CD4-positive, alpha-beta T cell (primary cell): Measurements from ENCODE around the gene ATM. TPM values are rescaled to one million over a fixed set of nuclear protein-coding genes. Genes with fewer than 3 reads are reported as not detected.

Source experiments
- ATAC-seq: fragments of 200-7000 bp; cut with Tn5 transposase; one replicate; pipeline ENCODE4 v1.10.0; 2022; ENCODE audit warnings: mild to moderate bottlenecking; ENCODE audit not compliant: poor library complexity
- CTCF ChIA-PET: fragments of 350-600 bp; sonication (Branson Sonifier 250); formaldehyde crosslinking; loops from one replicate; lab custom pipeline; 2021; ENCODE audit warnings: antibody characterized with exemption, inconsistent platforms; lab: Charles Lee
- POLR2A ChIA-PET: fragments of 350-600 bp; sonication (Branson Sonifier 250); formaldehyde crosslinking; loops from one replicate; lab custom pipeline; 2021; ENCODE audit warnings: antibody characterized with exemption, inconsistent platforms; lab: Charles Lee
- DNase-seq, 14 experiments: peaks; one replicate each; pipeline ENCODE4 v3.0.0-alpha.2; 2013 to 2020; ENCODE audit warnings: mixed read lengths in 2 of 14
- H3K27ac ChIP-seq, 2 donors: one replicate each; pipeline versions ENCODE4 v1.5.1 to v1.7.0; 2013; ENCODE audit warnings: low read length in 2 of 2, low read depth in 1 of 2, mild to moderate bottlenecking in 1 of 2
- H3K27me3 ChIP-seq, 2 experiments: 1 replicate in 1 of 2; 2 replicates in 1 of 2; pipeline versions ENCODE4 v1.6.1 to v1.7.0; 2013; ENCODE audit warnings: low read length in 2 of 2, control low read depth in 1 of 2, mild to moderate bottlenecking in 1 of 2, moderate library complexity in 1 of 2; ENCODE audit not compliant: insufficient read depth in 2 of 2, control insufficient read depth in 1 of 2
- H3K36me3 ChIP-seq: one replicate; pipeline ENCODE4 v1.6.1; 2013; ENCODE audit warnings: low read length, control low read depth; ENCODE audit not compliant: insufficient read depth
- H3K4me1 ChIP-seq: one replicate; pipeline ENCODE4 v1.6.1; 2013; ENCODE audit warnings: low read length, control low read depth; ENCODE audit not compliant: insufficient read depth
- H3K4me3 ChIP-seq: one replicate; pipeline ENCODE4 v1.5.1; 2013; ENCODE audit warnings: mild to moderate bottlenecking, low read length, moderate library complexity
- H3K9me3 ChIP-seq, 2 experiments: 1 replicate in 1 of 2; 2 replicates in 1 of 2; pipeline versions ENCODE4 v1.6.1 to v1.7.0; 2013; ENCODE audit warnings: low read length in 2 of 2, mild to moderate bottlenecking in 2 of 2, control low read depth in 1 of 2, moderate library complexity in 1 of 2; ENCODE audit not compliant: control insufficient read depth in 1 of 2, insufficient read depth in 1 of 2
- H3K27ac Mint-ChIP-seq: one replicate; pipeline ENCODE4 v1.8.0; 2020; ENCODE audit warnings: mixed read lengths
- H3K27me3 Mint-ChIP-seq: one replicate; pipeline ENCODE4 v1.8.0; 2021; ENCODE audit warnings: mixed read lengths
- H3K36me3 Mint-ChIP-seq: one replicate; pipeline ENCODE4 v1.8.0; 2021; ENCODE audit warnings: low read depth, mixed read lengths
- H3K4me1 Mint-ChIP-seq: one replicate; pipeline ENCODE4 v1.8.0; 2021; ENCODE audit warnings: low read depth, mixed read lengths
- H3K4me3 Mint-ChIP-seq: one replicate; pipeline ENCODE4 v1.8.0; 2020; ENCODE audit warnings: mild to moderate bottlenecking, mixed read lengths
- H3K9me3 Mint-ChIP-seq: one replicate; pipeline ENCODE4 v1.8.0; 2020; ENCODE audit warnings: mixed read lengths
- CTCF ChIP-seq: fragments of 200-600 bp; IDR thresholded peaks from one replicate; pipeline ENCODE4 v1.8.0; 2022; ENCODE audit warnings: antibody characterized with exemption, mild to moderate bottlenecking
- intact Hi-C, 2 experiments: fragments of 100-400 bp; cut with DNase I in 1 of 2; cut with micrococcal nuclease in 1 of 2; formaldehyde crosslinking; loops; one replicate each; pipeline versions ENCODE4 v1.15.1 to v1.9.0; 2023 to 2025; cut with DNase I, micrococcal nuclease
- total RNA-seq, 174 experiments: library from RNA in 2 of 174; stranded (reverse) in 2 of 174; gene quantifications; one replicate each; pipeline ENCODE4 v1.2.3 and lab custom pipeline; 2021 to 2026

Gene ATM
- total RNA-seq, 2 experiments from 2014 or later, result 307 to 329 TPM

- Histone ChIP-seq H3K27me3 (no peaks in the 10 kb centered on the region), H3K4me1 (peaks cover 15% of the 10 kb centered on the region), H3K36me3 (peaks cover 84% of the 10 kb centered on the region), H3K4me3 (no peak overlapping the region), H3K27ac (no peak overlapping the region), H3K9me3 (peaks cover 0 to 5% of the 10 kb centered on the region in 2 experiments)
- Mint-ChIP-seq H3K36me3 (peaks cover 96% of the 10 kb centered on the region), H3K4me3 (peak overlapping the region; percentile 3), H3K27ac (peak overlapping the region; percentile 84), H3K27me3 (no peaks in the 10 kb centered on the region), H3K9me3 (peaks cover 17% of the 10 kb centered on the region), H3K4me1 (peaks cover 80% of the 10 kb centered on the region)
- ATAC-seq (no peak), DNase-seq (peak in 2 of 14 experiments; percentile 10 to 21)
- no peak for TF ChIP-seq CTCF
- CTCF ChIA-PET, result interaction anchor here (1.1 to 1.2 kb wide), 3 partner anchors 13 to 60 kb away, joined by 3 read pairs; partner anchors contain the start of gene ATM
- intact Hi-C loops, result loop anchor here in 1 of 2 experiments (5.0 kb wide), 1 partner anchor 56 kb away; the partner anchor contains the start of genes ATM and NPAT
- POLR2A ChIA-PET, result interaction anchor here (1.0 to 3.3 kb wide), 6 partner anchors 20 to 57 kb away, joined by 3 to 39 read pairs (median 6); partner anchors contain the start of genes ATM and NPAT
Measured at GRCh38 chr11:108278546-108278945, 55.7 kb downstream of the ATM start.

GRCh38 chr11:108278954-108279353, 56.1 kb downstream of the ATM start:
- Histone ChIP-seq H3K36me3 (peaks cover 84% of the 10 kb centered on the region), H3K27me3 (no peaks in the 10 kb centered on the region), H3K4me3 (no peak overlapping the region), H3K9me3 (peaks cover 0 to 5% of the 10 kb centered on the region in 2 experiments), H3K27ac (no peak overlapping the region), H3K4me1 (peaks cover 15% of the 10 kb centered on the region)
- intact Hi-C loops, result loop anchor here in 1 of 2 experiments (5.0 kb wide), 1 partner anchor 57 kb away; the partner anchor contains the start of genes ATM and NPAT
- Mint-ChIP-seq H3K27ac (peak overlapping the region; percentile 84), H3K4me1 (peaks cover 81% of the 10 kb centered on the region), H3K9me3 (peaks cover 16% of the 10 kb centered on the region), H3K36me3 (peaks cover 96% of the 10 kb centered on the region), H3K4me3 (peak overlapping the region; percentile 27), H3K27me3 (no peaks in the 10 kb centered on the region)
- no peak for ATAC-seq
- POLR2A ChIA-PET, result interaction anchor here (1.1 to 3.3 kb wide), 7 partner anchors 12 to 57 kb away, joined by 4 to 39 read pairs (median 7); partner anchors contain the start of genes ATM and NPAT
- DNase-seq, result no peak
- CTCF ChIA-PET, result interaction anchor here (1.1 to 1.2 kb wide), 2 partner anchors 13 to 56 kb away, joined by 3 read pairs; partner anchors contain the start of gene ATM
- no peak for TF ChIP-seq CTCF

- Histone ChIP-seq H3K27ac (no peak overlapping the region), H3K36me3 (peaks cover 91% of the 10 kb centered on the region), H3K4me1 (no peaks in the 10 kb centered on the region), H3K9me3 (no peaks in the 10 kb centered on the region), H3K27me3 (no peaks in the 10 kb centered on the region), H3K4me3 (no peak overlapping the region)
- TF ChIP-seq CTCF, result no peak
- no peaks in the 10 kb centered on the region for H3K27me3 Mint-ChIP-seq
- DNase-seq (peak in 3 of 14 experiments; percentile 11 to 19 (median 16)), ATAC-seq (peak; percentile 68)
- POLR2A ChIA-PET, result interaction anchor here (0.7 kb wide), 1 partner anchor 80 kb away, joined by 4 read pairs; no protein-coding TSS in a partner anchor
- intact Hi-C loops, result loop anchor here in 1 of 2 experiments (5.0 kb wide), 1 partner anchor 64 kb away; the partner anchor contains the start of genes ATM and NPAT
- peak overlapping the region; percentile 79 for H3K27ac Mint-ChIP-seq
- H3K4me1 Mint-ChIP-seq, result peaks cover 34% of the 10 kb centered on the region
- CTCF ChIA-PET, result no interaction called here
- peaks cover 88% of the 10 kb centered on the region for H3K36me3 Mint-ChIP-seq
- H3K4me3 Mint-ChIP-seq, result no peak overlapping the region
- no peaks in the 10 kb centered on the region for H3K9me3 Mint-ChIP-seq
Measured at GRCh38 chr11:108286370-108286769, 63.5 kb downstream of the ATM start.
